ENCODE measurements around the gene TRDN.

GRCh38 chr6:123398072-123398471, 238.7 kb downstream of the TRDN start:
- TF ChIP-seq CTCF (IDR thresholded peaks at IDR 0.05) (no peak), POLR2A (IDR thresholded peaks at IDR 0.05) (no peak)

All from breast epithelium (tissue), 3 donors.